ENCODE data around the gene ZNF451.

The ZNF451 gene

DNA sequence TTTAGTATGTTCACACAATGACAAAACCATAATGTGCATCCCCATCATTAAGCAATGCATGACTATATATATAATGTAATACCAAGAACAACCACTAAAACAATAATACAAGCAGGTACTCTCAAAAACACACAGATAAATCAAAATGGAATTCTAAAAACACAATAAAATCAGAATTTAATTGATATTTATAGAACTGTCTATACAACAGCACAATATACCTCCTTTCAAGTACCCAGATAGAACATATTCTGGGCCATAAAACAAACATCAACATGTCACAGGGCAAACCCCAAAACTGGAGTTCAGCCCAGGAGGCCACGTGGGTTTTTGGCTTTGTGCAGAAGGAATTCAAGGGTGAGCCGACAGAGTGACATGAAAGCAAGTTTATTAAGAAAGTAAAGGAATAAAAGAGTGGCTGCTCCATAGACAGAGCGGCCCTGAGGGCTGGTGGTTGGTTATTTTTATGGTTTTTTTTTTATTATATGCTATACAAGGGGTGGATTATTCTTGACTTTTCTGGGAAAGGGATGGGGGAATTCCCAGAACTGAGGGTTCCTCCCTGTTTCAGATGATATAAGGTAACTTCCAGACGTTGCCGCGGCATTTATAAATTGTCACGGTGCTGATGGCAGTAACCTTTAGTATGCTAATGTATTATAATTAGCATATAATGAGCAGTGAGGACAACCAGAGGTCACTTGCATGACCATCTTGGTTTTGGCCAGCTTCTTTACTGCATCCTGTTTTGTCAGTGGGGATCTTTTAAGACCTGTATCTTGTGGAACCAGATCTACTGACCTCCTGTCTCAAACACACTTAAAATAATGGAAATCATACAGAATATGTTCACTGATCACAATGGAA lies 126.5 kb downstream of the ZNF451 start:
- no peak for DNase-seq

DNA sequence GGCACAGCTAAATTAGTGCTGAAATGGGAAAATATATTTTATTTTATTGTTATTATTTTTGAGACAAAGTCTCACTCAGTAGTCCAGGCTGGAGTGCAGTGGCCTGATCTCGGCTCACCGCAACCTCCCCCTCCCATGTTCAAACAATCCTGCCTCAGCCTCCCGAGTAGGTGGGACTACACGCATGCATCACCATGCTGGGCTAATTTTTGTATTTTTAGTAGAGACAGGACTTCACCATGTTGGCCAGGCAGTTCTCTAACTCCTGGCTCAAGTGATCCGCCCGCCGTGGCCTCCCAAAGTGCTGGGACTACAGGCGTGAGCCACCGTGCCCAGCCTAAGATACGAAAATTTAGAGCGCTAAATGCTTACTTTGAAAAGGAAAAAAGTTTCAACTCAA lies 127.3 kb downstream of the ZNF451 start:
- DNase-seq = no peak
